ENCODE results near the gene UBE2QL1. TPM values are rescaled to one million over a fixed set of nuclear protein-coding genes. Genes with fewer than 3 reads are reported as not detected.

UBE2QL1 gene
- total RNA-seq, 4 donors from 2014 or later: 0.37 to 0.96 (median 0.64) TPM; not detected in 1

DNA sequence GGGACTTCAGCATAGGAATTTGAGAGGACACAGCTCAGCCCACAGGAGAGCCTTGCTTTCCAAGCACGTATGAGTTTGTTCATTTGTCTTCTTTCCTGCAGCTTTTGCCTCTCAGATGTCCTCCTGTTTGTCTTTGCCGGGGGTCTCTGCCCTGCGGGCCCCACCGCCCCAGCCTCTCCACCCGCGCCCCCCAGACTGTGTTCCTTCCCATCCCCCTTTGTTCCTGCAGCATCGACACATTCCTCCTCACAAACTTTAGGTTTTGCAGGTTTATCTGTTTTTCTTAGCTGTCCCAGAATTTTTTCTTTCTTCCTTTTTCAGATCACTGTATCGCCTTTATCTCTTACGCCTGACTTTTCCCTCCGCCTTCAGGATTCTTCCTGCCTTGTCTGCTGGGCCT, 18.9 kb downstream of the UBE2QL1 start:
- 70 to 76% methylated on average over 5 to 10 of the region's 10 CpGs for WGBS, 2 donors (ENCODE audit: low coverage in 1 of 2)

DNA sequence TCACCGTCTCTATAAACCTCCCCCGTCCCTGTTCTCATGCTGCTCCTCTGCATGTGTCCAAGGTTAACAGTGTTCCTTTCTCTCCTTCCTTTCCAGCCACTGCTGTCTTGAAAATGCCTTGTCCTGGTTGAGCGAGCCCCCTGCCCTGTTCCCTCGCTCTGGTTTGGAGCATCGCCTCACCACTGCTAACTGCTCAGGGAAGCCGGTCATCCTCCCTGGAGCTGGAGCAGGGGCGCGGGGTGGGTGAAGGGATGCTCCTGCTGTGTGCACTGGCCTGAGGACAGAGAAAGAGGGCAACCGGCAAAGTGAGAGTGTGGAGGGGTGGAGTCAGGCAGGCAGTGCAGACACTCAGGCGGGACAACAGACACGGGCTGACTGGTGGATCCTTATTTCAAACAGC, 19.4 kb downstream of the UBE2QL1 start:
- Histone ChIP-seq H3K27ac (no peak overlapping the region), H3K36me3 (no peaks in the 10 kb centered on the region), H3K27me3 (no peaks in the 10 kb centered on the region), H3K4me1 (no peaks in the 10 kb centered on the region), H3K9me3 (no peaks in the 10 kb centered on the region), H3K4me3 (no peak overlapping the region)
- WGBS, 2 donors (ENCODE audit: low coverage in 1 of 2): 50% methylated on average over 11 of the region's 11 CpGs; no CpG with 5 or more reads in 1 of the 2 donors
- in situ Hi-C loops (cut with MboI; ENCODE audit: low pct_ligation_motif_present in 1 of 4, low pct_unique_long_range_greater_than_20kb in 1 of 4, low sequenced_read_pairs in 3 of 4): no loop called here
- TF ChIP-seq EP300 (IDR thresholded peaks at IDR 0.05; ENCODE audit: low read depth) (no peak), POLR2AphosphoS5 (IDR thresholded peaks at IDR 0.05) (no peak), POLR2A (IDR thresholded peaks at IDR 0.05) (no peak)
- intact Hi-C loops (cut with DNase I; ENCODE audit: low total_unique reads): no loop called here
- no peak for DNase-seq

More for the DNA sequence above, 18.9 kb downstream of the UBE2QL1 start:
- H3K4me3 ChIP-seq: no peak overlapping the region
- no peak overlapping the region for H3K27ac ChIP-seq
- H3K27me3 ChIP-seq: no peaks in the 10 kb centered on the region
- no peaks in the 10 kb centered on the region for H3K9me3 ChIP-seq
- H3K36me3 ChIP-seq: no peaks in the 10 kb centered on the region
- no peak for DNase-seq
- TF ChIP-seq, protein P1, sequence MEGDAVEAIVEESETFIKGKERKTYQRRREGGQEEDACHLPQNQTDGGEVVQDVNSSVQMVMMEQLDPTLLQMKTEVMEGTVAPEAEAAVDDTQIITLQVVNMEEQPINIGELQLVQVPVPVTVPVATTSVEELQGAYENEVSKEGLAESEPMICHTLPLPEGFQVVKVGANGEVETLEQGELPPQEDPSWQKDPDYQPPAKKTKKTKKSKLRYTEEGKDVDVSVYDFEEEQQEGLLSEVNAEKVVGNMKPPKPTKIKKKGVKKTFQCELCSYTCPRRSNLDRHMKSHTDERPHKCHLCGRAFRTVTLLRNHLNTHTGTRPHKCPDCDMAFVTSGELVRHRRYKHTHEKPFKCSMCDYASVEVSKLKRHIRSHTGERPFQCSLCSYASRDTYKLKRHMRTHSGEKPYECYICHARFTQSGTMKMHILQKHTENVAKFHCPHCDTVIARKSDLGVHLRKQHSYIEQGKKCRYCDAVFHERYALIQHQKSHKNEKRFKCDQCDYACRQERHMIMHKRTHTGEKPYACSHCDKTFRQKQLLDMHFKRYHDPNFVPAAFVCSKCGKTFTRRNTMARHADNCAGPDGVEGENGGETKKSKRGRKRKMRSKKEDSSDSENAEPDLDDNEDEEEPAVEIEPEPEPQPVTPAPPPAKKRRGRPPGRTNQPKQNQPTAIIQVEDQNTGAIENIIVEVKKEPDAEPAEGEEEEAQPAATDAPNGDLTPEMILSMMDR (IDR thresholded peaks at IDR 0.05): no peak
- TF ChIP-seq POLR2AphosphoS5 (IDR thresholded peaks at IDR 0.05): no peak
- TF ChIP-seq POLR2A (IDR thresholded peaks at IDR 0.05): no peak
- no peak for TF ChIP-seq EP300 (IDR thresholded peaks at IDR 0.05; ENCODE audit: low read depth)
- intact Hi-C loops (cut with DNase I; ENCODE audit: low total_unique reads): no loop called here
- no peaks in the 10 kb centered on the region for H3K4me1 ChIP-seq
- in situ Hi-C loops (cut with MboI; ENCODE audit: low pct_ligation_motif_present in 1 of 4, low pct_unique_long_range_greater_than_20kb in 1 of 4, low sequenced_read_pairs in 3 of 4): no loop called here

DNA sequence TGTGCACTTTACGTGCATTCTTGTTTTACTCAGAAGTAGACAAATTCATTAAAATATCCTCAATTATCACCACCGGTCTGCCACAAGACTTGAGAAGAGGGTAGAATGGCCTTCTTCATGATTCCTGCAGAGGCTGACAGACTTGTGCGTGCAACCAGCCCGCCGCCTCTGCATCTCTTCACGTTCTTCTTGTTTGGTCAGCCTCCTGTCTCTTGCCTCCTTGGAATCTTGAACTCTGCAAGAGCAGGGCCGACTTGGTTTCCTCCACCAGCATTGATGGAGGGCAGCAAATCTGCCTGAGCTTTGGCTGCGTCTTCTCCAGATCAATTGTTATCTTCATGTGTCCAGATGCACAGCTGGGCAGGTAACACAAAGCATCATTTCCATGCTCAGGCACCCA, 20.2 kb downstream of the UBE2QL1 start:
- intact Hi-C loops (cut with DNase I; ENCODE audit: low total_unique reads): no loop called here
- Histone ChIP-seq H3K9me3 (no peaks in the 10 kb centered on the region), H3K27me3 (no peaks in the 10 kb centered on the region), H3K4me3 (no peak overlapping the region), H3K36me3 (no peaks in the 10 kb centered on the region), H3K4me1 (no peaks in the 10 kb centered on the region), H3K27ac (no peak overlapping the region)
- TF ChIP-seq, protein P1 (IDR thresholded peaks at IDR 0.05): no peak
- TF ChIP-seq EP300 (IDR thresholded peaks at IDR 0.05; ENCODE audit: low read depth) (no peak), POLR2A (IDR thresholded peaks at IDR 0.05) (no peak), POLR2AphosphoS5 (IDR thresholded peaks at IDR 0.05) (no peak)
- no peak for DNase-seq
- in situ Hi-C loops (cut with MboI; ENCODE audit: low pct_ligation_motif_present in 1 of 4, low pct_unique_long_range_greater_than_20kb in 1 of 4, low sequenced_read_pairs in 3 of 4): no loop called here
- WGBS, 2 donors (ENCODE audit: low coverage in 1 of 2): 91% methylated on average over 4 to 8 of the region's 8 CpGs

DNA sequence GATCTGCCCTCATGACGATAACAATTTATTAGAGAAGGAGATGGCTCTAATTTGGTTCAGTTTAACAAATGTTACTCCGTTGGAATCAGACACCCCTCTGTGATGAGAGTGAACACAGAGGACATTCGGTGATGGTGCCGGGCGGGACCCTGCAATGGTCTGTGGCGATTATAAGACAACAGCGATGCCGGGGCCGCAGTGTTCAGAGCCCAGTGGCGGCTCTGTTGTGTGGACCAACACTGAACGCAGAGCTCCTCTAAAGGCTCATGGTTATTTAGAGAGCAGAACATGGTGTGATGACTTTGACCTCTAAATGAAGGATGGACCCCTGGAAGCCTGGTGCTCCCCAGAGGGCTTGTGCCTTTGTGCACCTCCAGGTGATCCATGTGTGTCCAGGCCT, 21.2 kb downstream of the UBE2QL1 start:
- intact Hi-C loops (cut with DNase I; ENCODE audit: low total_unique reads): no loop called here
- TF ChIP-seq POLR2AphosphoS5 (IDR thresholded peaks at IDR 0.05): no peak
- no peak for TF ChIP-seq EP300 (IDR thresholded peaks at IDR 0.05; ENCODE audit: low read depth)
- no peak for TF ChIP-seq POLR2A (IDR thresholded peaks at IDR 0.05)
- TF ChIP-seq, protein P1 (IDR thresholded peaks at IDR 0.05): no peak
- DNase-seq: no peak

DNA sequence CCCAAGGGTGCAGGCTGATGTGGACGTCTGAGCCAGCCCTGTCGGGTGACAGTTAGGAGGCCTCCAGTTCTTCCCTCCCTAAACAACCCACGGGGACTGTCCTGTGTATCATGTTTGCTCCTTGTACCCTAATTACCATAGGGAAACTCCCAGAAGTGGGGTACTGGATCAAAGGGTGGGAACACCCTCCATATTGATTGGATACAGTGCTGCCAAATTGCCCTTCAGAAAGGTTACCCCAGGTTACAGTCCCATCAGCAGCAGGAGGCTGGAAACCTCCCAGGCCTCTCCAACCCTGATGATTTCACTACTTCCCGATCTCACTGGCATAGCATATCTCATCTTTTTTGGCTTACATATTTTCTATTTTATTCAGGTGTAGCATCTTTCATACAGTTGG, 22.0 kb downstream of the UBE2QL1 start:
- Histone ChIP-seq H3K27me3 (no peaks in the 10 kb centered on the region), H3K4me1 (no peaks in the 10 kb centered on the region), H3K4me3 (no peak overlapping the region), H3K27ac (no peak overlapping the region), H3K9me3 (no peaks in the 10 kb centered on the region), H3K36me3 (no peaks in the 10 kb centered on the region)
- in situ Hi-C loops (cut with MboI; ENCODE audit: low pct_ligation_motif_present in 1 of 4, low pct_unique_long_range_greater_than_20kb in 1 of 4, low sequenced_read_pairs in 3 of 4): no loop called here
- WGBS, 2 donors (ENCODE audit: low coverage in 1 of 2): 80% methylated on average over 4 of the region's 4 CpGs; no CpG with 5 or more reads in 1 of the 2 donors
- no peak for DNase-seq
- TF ChIP-seq, protein P1 (IDR thresholded peaks at IDR 0.05): no peak
- TF ChIP-seq POLR2A (IDR thresholded peaks at IDR 0.05) (no peak), POLR2AphosphoS5 (IDR thresholded peaks at IDR 0.05) (no peak), EP300 (IDR thresholded peaks at IDR 0.05; ENCODE audit: low read depth) (no peak)
- intact Hi-C loops (cut with DNase I; ENCODE audit: low total_unique reads): no loop called here

More for the DNA sequence above, 21.2 kb downstream of the UBE2QL1 start:
- Histone ChIP-seq H3K4me3 (no peak overlapping the region), H3K27me3 (no peaks in the 10 kb centered on the region), H3K27ac (no peak overlapping the region), H3K4me1 (no peaks in the 10 kb centered on the region), H3K9me3 (no peaks in the 10 kb centered on the region), H3K36me3 (no peaks in the 10 kb centered on the region)
- in situ Hi-C loops (cut with MboI; ENCODE audit: low pct_ligation_motif_present in 1 of 4, low pct_unique_long_range_greater_than_20kb in 1 of 4, low sequenced_read_pairs in 3 of 4): no loop called here
- 88 to 96% methylated on average over 6 to 11 of the region's 11 CpGs for WGBS, 2 donors (ENCODE audit: low coverage in 1 of 2)

Measured in transverse colon (tissue), 4 donors.